ENCODE data around the gene SHROOM3. TPM values are rescaled to one million over a fixed set of nuclear protein-coding genes. Genes with fewer than 3 reads are reported as not detected.

Gene SHROOM3
- polyA plus RNA-seq, 4 donors: 33.3 to 39.2 (median 37.6) TPM

DNA sequence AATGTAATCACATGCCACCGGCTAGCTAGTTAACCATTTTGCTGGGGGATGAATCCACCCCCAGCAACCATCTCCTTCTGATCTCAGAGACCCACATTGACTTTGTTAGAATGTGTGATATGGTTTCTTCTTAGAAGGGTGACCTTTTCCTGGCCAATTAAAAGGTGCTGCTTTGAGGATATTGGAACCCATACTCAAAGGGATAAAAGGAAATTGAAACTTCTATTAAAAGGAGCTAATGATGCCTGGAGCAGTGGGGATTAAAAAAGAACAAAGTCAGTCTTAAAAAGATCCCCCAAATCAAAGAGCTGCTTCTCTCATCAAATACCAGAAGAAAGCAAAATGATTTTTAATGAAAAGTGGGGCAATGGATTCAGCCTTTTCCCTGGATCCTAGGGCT, 214.1 kb downstream of the SHROOM3 start:
- no peak for DNase-seq (ENCODE audit: low read depth in 4 of 4, low spot score in 3 of 4)

DNA sequence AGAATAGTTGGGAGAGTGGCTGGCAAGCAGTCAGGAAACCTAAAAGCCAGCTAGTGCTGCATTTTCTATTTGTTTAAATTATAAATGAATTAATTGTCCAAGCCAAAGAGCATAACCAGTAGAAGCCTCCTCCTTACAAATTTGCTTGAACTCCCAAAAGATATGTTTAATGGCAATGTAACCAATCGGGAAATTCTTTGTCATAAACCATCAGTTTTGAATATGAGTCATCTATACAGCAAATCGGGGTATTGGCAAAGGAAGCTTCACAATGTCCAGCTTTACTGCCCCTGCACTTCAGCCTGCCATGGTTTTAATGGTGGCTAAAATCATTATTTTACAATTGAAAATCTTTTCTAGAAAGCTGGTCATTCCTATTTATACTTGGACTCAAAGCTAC, 216.6 kb downstream of the SHROOM3 start:
- no peak for DNase-seq (ENCODE audit: low read depth in 4 of 4, low spot score in 3 of 4)

DNA sequence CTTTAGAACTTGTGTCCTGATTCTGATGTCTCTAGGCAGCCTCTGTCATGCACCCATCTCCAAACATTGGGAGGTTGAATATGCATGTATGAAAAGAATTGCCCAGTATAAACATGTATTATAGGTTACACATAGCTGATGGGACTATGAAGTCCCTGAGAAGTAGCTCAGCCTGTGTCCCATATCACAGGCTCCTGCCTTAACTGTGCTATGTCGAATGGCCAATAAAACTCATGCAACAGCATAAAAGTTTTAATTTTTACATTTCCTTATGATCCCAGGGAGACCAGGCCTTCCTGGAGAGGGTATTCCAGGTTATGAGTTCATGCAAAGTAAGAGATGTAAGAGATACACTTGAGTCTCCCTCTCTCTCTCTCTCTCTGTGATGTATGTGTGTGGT, 217.4 kb downstream of the SHROOM3 start:
- no peak for DNase-seq (ENCODE audit: low read depth in 4 of 4, low spot score in 3 of 4)

DNA sequence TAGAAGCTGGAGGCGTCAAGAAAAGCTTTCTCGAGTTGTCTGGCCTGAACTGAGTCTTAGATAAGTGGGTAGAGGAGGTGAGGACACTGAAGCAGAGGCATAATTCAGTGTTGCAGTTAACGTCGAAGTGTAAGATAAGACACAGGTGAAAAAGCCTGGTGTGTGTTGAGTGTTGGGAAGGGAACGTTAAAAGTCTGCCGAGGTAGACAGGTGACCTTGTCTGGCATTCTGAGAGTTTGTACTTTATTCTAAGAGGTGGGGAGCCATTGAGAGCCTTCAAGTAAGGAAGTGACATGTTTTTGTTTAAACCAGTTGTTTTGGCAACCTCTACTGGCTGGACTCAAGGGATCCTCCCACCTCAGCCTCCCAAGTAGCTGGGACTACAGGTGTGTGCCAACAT, 219.1 kb downstream of the SHROOM3 start:
- DNase-seq (ENCODE audit: low read depth in 4 of 4, low spot score in 3 of 4): no peak

DNA sequence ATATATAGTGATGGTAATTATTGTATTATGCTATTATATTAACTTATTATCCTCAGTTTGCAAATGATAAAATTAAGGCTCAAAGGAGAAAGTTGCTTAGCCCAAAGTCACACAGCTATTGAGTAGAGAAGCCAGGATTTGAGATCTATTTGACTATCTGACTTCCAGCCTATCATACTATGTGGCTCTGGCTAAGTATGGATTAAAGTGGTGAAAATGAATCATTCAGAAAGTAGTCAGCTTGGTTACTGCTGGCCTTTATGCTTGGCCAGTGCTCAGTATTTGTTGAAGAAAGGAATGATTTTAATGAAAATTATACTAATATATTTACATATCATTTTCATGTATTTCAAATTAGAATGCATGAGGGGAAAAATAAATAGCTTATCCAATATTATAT, 219.8 kb downstream of the SHROOM3 start:
- no peak for DNase-seq (ENCODE audit: low read depth in 4 of 4, low spot score in 3 of 4)

DNA sequence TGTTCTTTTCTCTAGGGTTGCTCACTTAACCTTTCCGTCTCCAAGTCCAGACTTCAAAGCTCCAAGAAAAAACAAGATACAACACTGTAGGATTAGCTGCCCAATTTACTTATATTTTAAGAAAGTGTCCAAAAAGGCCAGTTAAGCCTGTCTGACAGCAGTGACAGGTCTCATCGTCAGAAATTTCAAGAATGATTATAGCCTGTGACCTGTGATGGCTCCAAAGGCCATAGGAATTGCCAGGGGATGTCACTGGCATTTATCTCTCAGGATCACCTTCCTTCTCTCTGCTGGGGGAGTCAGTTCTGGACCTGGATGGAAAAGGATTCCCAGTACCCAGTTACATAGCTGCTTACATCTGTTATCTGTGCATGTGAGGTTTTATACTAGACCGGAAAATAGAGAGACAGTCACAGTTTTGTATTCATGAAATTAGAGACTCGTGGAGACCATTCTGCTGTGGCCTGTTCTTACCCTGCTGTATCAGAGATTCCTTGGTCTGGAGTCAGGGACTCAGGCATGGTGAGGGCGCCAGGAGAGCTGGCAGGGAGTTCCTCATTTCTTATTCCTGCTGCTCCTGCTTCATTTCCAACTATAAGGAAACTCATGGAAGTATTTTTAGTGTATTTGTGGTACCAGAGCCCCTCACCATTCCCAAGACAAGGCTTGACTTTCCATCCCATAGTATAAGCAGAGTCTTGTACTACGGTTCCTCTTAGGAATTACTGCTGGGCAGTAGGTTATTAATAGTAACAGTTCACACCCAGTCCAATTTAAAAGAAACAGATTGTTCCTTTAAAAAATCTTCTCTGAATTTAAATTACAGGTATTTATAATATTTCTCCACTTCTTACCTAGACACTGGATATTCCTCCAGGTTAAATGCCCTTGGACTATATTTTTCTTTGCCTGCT, 220.8 kb downstream of the SHROOM3 start:
- no peak for DNase-seq (ENCODE audit: low read depth in 4 of 4, low spot score in 3 of 4)

DNA sequence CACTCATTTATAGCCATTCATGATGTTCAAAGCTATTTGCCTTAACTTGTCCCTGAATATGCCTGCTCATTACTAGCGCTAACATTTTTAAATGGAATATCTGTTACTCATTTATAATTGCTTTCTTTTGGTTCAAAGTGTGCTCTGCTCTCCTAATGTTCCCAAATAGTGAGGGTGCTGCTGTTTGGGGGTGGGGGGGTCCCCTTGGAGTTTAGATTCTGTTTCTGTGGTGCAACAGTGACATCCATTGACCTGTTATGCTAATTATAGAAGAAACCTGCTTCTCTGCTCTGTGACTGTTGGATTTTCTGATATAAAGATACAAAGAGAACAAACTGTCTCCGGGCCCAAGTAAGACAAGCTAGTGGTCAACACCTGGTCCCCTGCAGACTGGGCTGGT, 222.4 kb downstream of the SHROOM3 start:
- no peak for DNase-seq (ENCODE audit: low read depth in 4 of 4, low spot score in 3 of 4)

DNA sequence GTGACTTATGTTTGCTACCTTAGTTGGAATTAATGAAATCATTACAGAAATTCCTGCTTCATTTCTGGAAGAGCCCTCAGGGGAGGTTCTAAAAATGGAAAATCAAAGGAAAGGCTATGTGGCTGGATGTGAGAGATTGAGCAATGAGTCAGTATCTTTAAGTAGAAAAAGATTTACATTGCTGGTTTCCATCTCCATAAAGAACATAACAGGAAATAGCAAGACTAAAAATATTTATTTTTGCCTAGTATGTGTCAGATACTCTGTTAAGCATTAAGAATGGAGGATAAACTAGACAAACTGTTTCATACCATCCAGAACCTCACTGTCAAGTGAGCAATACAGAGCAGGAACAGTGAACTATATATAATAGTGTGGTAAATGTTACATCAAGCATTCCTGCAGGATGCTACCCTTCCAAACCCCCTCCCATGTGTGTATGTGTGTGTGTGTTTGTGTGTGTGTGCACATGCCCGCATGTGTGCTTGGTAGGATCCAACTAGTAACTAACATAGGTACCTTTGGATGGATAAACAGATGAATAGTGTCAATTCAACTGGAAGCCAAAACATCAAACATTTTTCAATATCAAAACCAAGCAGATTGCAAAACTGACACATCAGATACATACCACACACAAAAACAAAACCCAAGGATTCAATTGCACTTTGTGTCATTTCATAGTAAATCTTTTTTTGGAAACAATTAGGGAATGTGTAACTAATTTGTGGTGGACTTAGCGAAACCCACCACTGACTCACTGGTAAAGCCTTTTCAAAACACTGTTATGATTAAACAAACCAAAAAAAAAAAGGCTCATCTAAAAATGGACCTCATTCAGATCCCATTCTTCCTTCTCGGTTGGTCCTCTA, 223.4 kb downstream of the SHROOM3 start:
- DNase-seq (ENCODE audit: low read depth in 4 of 4, low spot score in 3 of 4): no peak

DNA sequence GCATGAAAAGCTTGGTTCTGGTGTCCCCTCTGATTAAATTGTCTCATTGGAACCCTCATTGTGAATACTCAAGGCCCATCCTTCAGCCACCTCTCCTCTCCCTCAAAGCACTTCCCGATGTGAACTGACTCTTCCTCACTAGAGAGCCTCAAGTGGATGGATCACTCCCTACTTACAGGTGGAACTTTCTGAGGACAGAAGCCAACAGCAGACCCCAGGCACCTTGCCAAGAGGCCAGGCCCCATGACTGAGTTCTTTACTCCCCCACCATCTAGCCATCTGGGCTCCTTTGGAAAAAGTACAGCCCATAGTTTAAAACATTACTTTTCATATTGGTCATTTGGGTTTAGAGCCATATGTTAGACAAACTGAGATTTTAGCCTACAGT, 224.1 kb downstream of the SHROOM3 start:
- DNase-seq (ENCODE audit: low read depth in 4 of 4, low spot score in 3 of 4): no peak

DNA sequence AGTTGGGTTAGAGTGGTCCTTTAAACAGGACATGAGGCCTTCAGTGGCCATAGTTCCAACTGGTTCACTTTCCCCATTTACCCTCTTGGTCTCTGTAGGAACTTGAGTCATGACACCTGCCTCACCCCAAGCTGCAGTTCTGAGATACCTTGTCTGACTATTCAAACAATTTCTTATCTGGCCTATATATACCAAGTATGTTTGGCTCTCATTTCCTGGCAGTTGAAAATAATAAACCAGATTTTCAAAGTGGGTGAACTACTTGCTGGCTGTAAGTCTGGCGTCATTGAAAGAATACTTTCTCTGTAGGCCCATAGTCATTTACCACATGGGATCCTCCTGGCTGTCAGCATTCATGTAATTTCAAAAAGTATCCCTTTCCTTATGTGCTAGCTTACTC, 228.8 kb downstream of the SHROOM3 start:
- DNase-seq (ENCODE audit: low read depth in 4 of 4, low spot score in 3 of 4): no peak

DNA sequence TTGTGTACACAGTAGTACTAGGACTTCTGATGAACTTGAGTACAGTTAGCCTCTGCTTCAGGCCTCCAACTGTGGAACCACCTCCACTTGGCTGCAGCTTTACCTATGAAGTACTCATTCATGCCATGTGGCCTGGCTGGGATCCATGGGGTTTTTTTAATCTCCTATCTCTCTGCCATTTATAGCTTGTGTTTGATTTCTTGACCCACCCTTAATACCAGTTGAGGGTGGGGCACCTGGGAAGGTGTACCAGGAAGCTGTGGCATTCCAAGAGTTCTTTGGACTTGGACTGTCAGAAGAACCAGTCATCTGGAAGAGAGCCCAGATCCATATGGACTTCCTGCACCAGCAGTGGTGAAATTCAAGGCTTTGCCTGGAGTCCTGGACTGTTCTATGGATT, 230.1 kb downstream of the SHROOM3 start:
- DNase-seq (ENCODE audit: low read depth in 4 of 4, low spot score in 3 of 4): no peak

DNA sequence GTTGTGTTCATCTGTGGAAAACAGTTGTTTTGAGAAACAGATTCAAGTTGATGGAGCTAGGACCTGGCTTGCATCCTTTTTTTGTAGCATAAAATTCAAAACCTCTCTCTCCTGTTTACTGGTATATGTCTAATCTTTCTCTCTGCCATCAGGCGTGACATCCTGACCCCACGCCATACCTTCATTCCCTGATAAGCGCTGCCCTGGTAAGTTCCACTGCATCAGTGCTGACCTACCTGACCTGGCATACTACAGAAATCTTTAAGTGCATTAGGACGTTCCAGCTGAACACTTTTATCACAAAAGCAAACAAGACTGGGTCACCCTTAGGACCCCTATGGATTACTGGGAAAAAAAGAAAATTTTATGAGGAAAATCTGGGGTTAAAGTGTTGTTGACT, 230.7 kb downstream of the SHROOM3 start:
- no peak for DNase-seq (ENCODE audit: low read depth in 4 of 4, low spot score in 3 of 4)

DNA sequence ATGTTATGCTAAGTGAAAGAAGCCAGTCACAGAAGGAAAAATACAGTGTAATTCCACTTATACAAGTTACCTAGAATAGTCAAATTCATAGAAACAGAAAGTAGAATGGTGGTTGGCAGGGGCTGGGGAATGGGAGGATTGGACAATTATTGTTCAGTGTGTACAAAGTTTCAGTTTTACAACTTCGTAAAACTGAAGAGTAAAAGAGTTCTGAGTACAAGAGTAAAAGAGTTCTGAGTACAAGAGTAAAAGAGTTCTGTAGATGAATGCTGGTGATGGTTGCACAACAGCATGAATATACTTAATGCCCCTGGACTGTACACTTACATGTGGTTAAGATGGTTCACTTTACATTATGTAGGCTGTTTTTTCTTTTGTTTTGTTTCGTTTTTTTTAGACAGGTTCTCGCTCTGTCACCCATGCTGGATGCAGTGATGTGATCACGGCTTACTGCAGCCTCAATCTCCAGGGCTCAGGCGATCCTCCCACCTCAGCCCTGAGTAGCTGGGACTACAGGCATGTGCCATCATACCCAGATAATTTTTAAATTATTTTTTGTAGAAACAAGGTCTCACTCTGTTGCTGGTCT, 232.0 kb downstream of the SHROOM3 start:
- no peak for DNase-seq (ENCODE audit: low read depth in 4 of 4, low spot score in 3 of 4)

DNA sequence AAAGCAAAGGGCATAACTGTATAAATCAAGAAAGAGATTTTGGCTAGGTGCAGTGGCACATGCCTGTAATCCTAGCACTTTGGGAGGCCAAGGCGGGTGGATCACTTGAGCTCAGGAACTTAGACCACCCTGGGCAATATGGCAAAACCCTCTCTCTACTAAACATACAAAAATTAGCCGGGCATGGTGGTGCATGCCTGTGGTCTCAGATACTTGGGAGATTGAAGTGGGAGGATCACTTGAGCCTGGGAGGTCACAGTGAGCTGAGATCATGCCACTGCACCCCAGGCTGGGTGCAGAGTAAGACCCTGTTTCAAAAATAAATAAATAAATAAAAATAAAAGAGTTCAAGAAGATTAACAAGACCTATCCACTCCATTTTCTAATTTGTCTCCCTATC, 235.6 kb downstream of the SHROOM3 start:
- DNase-seq (ENCODE audit: low read depth in 4 of 4, low spot score in 3 of 4): no peak

DNA sequence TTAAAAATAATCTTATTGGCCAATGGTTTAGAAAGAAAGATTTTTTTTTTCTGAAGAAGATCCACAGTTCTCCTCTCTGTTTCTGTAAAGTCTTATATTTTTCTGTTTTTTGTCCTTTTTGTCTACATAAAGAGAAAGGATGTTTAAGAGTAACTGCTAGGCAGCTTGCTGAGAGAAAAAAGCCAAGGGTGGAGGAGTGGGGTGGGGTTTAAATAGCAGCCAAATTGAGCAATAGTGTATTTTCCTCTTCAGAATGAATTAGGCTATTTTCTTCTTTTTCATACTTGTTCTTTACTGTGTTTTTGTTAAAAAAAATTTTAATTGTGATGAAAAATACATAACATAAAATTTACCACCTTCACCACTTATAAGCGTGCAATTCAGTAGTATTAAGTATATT, 238.3 kb downstream of the SHROOM3 start:
- DNase-seq (ENCODE audit: low read depth in 4 of 4, low spot score in 3 of 4): no peak

DNA sequence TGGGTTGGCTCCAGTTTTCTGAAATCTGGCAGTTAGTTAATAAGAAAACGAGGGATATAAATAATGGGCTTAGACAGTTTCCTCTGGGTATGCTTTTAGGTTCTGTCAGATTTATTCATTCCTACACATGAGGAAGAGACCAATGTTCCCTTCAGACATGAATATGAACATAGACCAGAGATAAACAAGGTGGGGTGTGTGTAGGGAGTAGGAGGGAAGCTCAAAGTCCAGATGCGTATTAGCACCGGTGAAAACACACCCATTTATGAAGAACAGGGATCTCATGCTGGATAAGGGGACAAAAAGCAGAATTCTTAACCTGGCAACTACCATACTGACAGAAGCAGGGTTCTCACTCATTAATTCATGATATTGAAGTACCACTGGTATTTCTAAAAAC, 240.0 kb downstream of the SHROOM3 start:
- no peak for DNase-seq (ENCODE audit: low read depth in 4 of 4, low spot score in 3 of 4)

DNA sequence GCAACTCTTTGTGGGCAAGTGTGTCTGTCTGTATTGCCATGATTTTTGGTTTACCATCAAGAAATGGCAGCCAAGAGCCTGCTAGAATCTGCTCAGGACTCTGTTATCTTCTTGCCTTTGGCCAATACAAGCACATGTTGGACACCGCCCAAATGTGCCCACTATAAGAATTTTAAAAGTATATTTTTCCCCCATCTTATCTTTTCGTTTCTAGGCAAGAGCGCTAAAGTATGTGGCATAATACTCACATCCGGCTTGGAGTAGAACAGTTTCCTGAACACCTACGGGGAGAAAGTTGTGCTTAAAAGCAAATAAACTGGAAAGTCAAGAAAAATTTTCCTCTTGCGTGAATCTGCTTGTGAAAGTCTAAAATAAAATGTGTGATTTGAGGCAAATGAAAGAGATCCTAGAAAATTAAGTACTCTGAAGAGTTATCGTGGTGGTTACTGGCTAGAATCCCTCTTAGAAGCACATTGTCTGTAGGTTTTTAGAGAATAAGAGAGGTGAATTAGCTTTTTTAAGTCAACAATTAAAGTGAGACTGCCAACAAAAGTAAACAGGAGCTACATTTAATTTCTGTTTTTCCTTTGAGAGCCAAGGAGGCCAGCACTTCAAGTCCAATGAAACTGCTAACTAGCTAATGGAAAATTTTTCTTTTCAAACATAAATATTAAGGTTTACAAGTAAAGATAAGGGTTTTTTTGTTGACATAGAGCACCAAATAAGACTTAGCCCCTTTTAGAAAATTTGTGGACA, 242.7 kb downstream of the SHROOM3 start:
- DNase-seq (ENCODE audit: low read depth in 4 of 4, low spot score in 3 of 4): no peak

DNA sequence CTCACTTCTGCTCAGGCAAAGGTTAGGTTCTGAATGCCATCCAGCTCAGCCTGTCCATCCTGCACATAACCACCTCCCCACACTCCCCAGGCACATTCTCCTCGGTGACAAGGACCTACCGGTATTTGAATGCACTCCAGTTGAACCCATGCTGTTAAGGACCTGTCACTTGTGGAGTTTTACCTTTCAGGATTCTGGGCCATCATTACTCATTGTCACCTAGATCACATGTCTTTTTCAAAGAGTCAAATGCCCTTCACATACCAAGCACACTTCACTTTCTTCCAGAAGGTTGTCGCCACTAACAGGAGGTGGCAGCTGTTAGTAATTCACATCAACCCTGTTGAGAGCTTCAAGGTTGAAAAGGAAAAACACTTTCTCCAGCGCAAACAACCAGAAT, 244.7 kb downstream of the SHROOM3 start:
- DNase-seq (ENCODE audit: low read depth in 4 of 4, low spot score in 3 of 4): no peak

DNA sequence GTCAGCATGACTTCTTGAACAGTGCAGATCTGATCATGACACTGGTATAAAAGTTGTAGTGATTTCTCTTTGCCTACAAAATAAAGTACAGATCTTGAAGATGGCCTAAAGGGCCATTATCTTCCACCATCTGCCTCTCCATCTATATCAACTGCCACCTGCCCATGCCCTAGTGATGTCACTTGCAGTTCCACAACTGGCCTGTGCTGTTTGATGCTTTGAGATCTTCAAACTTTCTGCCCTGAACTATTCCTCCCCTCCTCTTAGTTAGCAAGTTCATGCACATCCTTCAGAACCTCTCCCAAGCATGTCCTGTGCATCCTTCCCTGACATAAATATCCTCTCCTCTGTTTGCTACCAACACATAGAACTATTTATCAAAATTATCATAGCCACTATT, 245.9 kb downstream of the SHROOM3 start:
- DNase-seq (ENCODE audit: low read depth in 4 of 4, low spot score in 3 of 4): no peak

DNA sequence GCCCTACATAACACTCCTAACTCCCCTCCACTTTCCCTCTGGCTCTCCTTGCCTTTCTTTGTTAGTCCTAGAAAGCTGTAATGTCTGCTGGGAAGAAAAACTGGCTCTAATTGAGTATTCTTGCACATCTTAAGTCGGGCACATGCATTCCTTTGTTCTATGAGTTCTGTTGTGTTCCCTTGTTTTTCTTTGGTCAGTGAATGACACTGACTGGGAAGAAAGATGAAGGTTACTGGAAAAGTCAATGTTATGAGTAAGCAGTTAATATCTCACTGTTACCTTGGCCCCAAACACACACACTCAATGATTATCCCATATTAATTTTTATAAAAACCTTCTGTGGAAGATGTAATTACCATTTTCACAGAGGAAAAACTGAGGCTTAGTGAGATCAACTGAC, 247.0 kb downstream of the SHROOM3 start:
- DNase-seq (ENCODE audit: low read depth in 4 of 4, low spot score in 3 of 4): no peak

DNA sequence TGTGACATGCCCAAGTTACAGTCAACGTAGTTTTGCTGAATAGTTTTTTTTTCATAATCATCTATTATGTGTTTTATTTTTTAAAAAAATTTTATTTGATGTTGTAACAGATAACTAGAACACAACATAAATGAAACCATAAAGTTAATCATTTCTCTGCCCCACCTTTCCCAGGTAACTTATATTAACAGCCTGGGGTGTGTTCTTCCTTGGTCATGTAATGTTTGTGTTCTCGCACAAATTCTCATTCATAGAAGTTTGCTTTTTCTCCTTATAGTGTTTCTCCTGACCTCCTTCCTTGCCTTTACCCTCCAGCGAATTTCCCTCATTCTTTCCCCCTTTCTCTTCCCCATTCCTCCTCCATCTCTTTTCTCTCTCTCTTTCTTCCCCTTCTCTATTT, 248.1 kb downstream of the SHROOM3 start:
- DNase-seq (ENCODE audit: low read depth in 4 of 4, low spot score in 3 of 4): no peak
